Liver (tissue), 9 donors: ENCODE data around the gene USP5. TPM values are rescaled to one million over a fixed set of nuclear protein-coding genes. Genes with fewer than 3 reads are reported as not detected.

ENCODE experiments used
- DNase-seq: peaks from one replicate; pipeline ENCODE4 v3.0.0-alpha.2; 2017; ENCODE audit warnings: low spot score
- H3K27ac ChIP-seq, 2 donors: one replicate each; pipeline ENCODE4 v1.7.0; 2013; ENCODE audit warnings: inconsistent platforms in 2 of 2, low read length in 2 of 2, control low read depth in 1 of 2, low read depth in 1 of 2, mild to moderate bottlenecking in 1 of 2
- H3K27me3 ChIP-seq, 4 donors: one replicate each; pipeline versions ENCODE4 v1.6.1 to v1.7.0; 2013; ENCODE audit warnings: low read length in 3 of 4, inconsistent platforms in 1 of 4, mild to moderate bottlenecking in 1 of 4, moderate library complexity in 1 of 4; ENCODE audit not compliant: control insufficient read depth in 4 of 4, insufficient read depth in 4 of 4
- H3K36me3 ChIP-seq, 4 donors: one replicate each; pipeline versions ENCODE4 v1.6.1 to v1.7.0; 2013; ENCODE audit warnings: low read length in 3 of 4, mild to moderate bottlenecking in 3 of 4, low read depth in 1 of 4, moderate library complexity in 1 of 4; ENCODE audit not compliant: control insufficient read depth in 4 of 4, insufficient read depth in 3 of 4
- H3K4me1 ChIP-seq, 4 donors: one replicate each; pipeline versions ENCODE4 v1.6.1 to v1.7.0; 2013; ENCODE audit warnings: low read length in 3 of 4, mild to moderate bottlenecking in 3 of 4, moderate library complexity in 1 of 4; ENCODE audit not compliant: control insufficient read depth in 4 of 4, insufficient read depth in 4 of 4
- H3K4me3 ChIP-seq, 3 donors: one replicate each; pipeline versions ENCODE4 v1.6.1 to v1.7.0; 2013; ENCODE audit warnings: low read length in 3 of 3, control low read depth in 1 of 3, low read depth in 1 of 3, mild to moderate bottlenecking in 1 of 3
- H3K9ac ChIP-seq, 2 donors: one replicate each; pipeline ENCODE4 v1.7.0; 2013; ENCODE audit warnings: low read length in 2 of 2, mild to moderate bottlenecking in 2 of 2, moderate library complexity in 2 of 2, control low read depth in 1 of 2, low read depth in 1 of 2
- H3K9me3 ChIP-seq, 4 donors: one replicate each; pipeline versions ENCODE4 v1.6.1 to v1.7.0; 2013; ENCODE audit warnings: low read length in 3 of 4; ENCODE audit not compliant: control insufficient read depth in 4 of 4
- EGR1 ChIP-seq, 2 donors: IDR thresholded peaks; 2 replicates each; pipeline ENCODE4 v1.6.1; 2016 to 2018; ENCODE audit warnings: antibody characterized with exemption in 2 of 2, low read depth in 2 of 2
- FOXA1 ChIP-seq: IDR thresholded peaks from 2 replicates; pipeline ENCODE4 v1.6.1; 2016; ENCODE audit warnings: antibody characterized with exemption
- GABPA ChIP-seq, 2 donors: IDR thresholded peaks in 1 of 2; conservative IDR thresholded peaks in 1 of 2; 2 replicates each; pipeline ENCODE4 v1.6.1; 2016; ENCODE audit warnings: antibody characterized with exemption in 2 of 2, mild to moderate bottlenecking in 1 of 2, moderate library complexity in 1 of 2
- HNF4A ChIP-seq, 2 donors: conservative IDR thresholded peaks; 2 replicates each; pipeline ENCODE4 v1.6.1; 2016; ENCODE audit warnings: antibody characterized with exemption in 2 of 2, mild to moderate bottlenecking in 2 of 2
- HNF4G ChIP-seq: IDR thresholded peaks from 2 replicates; pipeline ENCODE4 v1.6.1; 2016; ENCODE audit warnings: antibody characterized with exemption
- NR2F2 ChIP-seq: IDR thresholded peaks from 2 replicates; pipeline ENCODE4 v1.6.1; 2016; ENCODE audit warnings: antibody characterized with exemption
- RAD21 ChIP-seq, 2 donors: IDR thresholded peaks; 2 replicates each; pipeline ENCODE4 v1.6.1; 2016; ENCODE audit warnings: antibody characterized with exemption in 2 of 2, mild to moderate bottlenecking in 2 of 2
- SP1 ChIP-seq: IDR thresholded peaks from 2 replicates; pipeline ENCODE4 v1.6.1; 2018; ENCODE audit warnings: antibody characterized with exemption, mild to moderate bottlenecking
- TAF1 ChIP-seq: conservative IDR thresholded peaks from 2 replicates; pipeline ENCODE4 v1.6.1; 2016; ENCODE audit warnings: antibody characterized with exemption, mild to moderate bottlenecking
- YY1 ChIP-seq: IDR thresholded peaks from 2 replicates; pipeline ENCODE4 v1.6.1; 2016; ENCODE audit warnings: antibody characterized with exemption, mild to moderate bottlenecking
- WGBS: extraction: QIAGEN DNeasy Blood & Tissue Kit; methylation state at CpG from one replicate; pipeline ENCODE4 v1.1.7; 2013; 5-methylcytosine and 5-hydroxymethylcytosine counted together
- polyA plus RNA-seq, 2 donors: library from polyadenylated mRNA; stranded (reverse) in 1 of 2; unstranded in 1 of 2; fragments of 200-250 nt in 1 of 2; fragments of >200 nt in 1 of 2; fragmentation: Nextera tagmentation in 1 of 2; extraction: Ambion mirVana in 1 of 2; gene quantifications; one replicate each; pipeline versions ENCODE4 v1.2.1 to v1.2.3, GENCODE V29; 2013 to 2015
- total RNA-seq, 2 donors: library from RNA; depleted of rRNA; stranded (reverse); fragments of >200 nt; gene quantifications; one replicate each; pipeline ENCODE4 v1.2.3, GENCODE V29; 2014
- TF ChIP-seq, protein P1 (sequence below): IDR thresholded peaks from 2 replicates; pipeline ENCODE4 v1.6.1; 2016; ENCODE audit warnings: antibody characterized with exemption, mild to moderate bottlenecking
- TF ChIP-seq, protein P2 (sequence below): IDR thresholded peaks from 2 replicates; pipeline ENCODE4 v1.6.1; 2016; ENCODE audit warnings: antibody characterized with exemption
- donor health status: healthy.
- donor health status: healthy.
- donor health status: healthy.
- donor health status: healthy.
- donor health status: healthy.

USP5 gene
- total and polyA plus RNA-seq, 4 donors: 15.2 to 41.0 (median 35.7) TPM

DNA sequence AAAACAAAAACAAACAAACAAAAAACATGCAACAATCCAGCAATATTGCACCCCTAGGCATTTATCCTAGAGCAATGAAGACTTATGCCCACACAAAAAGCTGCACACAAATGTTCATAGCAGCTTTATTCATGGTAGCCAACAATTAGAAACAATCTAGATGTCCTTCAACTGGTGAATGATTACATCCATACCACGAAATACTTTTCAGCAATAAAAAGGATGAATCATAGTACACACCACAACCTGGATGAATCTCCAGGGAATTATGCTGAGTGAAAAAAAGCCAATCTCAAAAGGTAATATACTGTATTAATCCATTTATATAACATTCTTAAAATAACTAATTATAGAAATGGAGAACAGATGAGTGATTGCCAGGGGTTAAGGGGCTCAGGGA is 44.8 kb upstream of the USP5 start:
- Histone ChIP-seq H3K9ac (no peak overlapping the region), H3K9me3 (no peaks in the 10 kb centered on the region), H3K27me3 (no peaks in the 10 kb centered on the region), H3K36me3 (no peaks in the 10 kb centered on the region), H3K27ac (no peak overlapping the region), H3K4me3 (no peak overlapping the region), H3K4me1 (no peaks in the 10 kb centered on the region)
- TF ChIP-seq YY1 (no peak), HNF4A (conservative IDR thresholded peaks at IDR 0.05) (no peak), RAD21 (IDR thresholded peaks at IDR 0.05) (no peak), TAF1 (no peak), FOXA1 (no peak), NR2F2 (no peak), EGR1 (IDR thresholded peaks at IDR 0.05; ENCODE audit: low read depth in 2 of 2) (no peak), GABPA (IDR thresholded peaks at IDR 0.05 in 1 of 2, conservative IDR thresholded peaks at IDR 0.05 in 1 of 2) (no peak), HNF4G (no peak)
- TF ChIP-seq, protein P1, sequence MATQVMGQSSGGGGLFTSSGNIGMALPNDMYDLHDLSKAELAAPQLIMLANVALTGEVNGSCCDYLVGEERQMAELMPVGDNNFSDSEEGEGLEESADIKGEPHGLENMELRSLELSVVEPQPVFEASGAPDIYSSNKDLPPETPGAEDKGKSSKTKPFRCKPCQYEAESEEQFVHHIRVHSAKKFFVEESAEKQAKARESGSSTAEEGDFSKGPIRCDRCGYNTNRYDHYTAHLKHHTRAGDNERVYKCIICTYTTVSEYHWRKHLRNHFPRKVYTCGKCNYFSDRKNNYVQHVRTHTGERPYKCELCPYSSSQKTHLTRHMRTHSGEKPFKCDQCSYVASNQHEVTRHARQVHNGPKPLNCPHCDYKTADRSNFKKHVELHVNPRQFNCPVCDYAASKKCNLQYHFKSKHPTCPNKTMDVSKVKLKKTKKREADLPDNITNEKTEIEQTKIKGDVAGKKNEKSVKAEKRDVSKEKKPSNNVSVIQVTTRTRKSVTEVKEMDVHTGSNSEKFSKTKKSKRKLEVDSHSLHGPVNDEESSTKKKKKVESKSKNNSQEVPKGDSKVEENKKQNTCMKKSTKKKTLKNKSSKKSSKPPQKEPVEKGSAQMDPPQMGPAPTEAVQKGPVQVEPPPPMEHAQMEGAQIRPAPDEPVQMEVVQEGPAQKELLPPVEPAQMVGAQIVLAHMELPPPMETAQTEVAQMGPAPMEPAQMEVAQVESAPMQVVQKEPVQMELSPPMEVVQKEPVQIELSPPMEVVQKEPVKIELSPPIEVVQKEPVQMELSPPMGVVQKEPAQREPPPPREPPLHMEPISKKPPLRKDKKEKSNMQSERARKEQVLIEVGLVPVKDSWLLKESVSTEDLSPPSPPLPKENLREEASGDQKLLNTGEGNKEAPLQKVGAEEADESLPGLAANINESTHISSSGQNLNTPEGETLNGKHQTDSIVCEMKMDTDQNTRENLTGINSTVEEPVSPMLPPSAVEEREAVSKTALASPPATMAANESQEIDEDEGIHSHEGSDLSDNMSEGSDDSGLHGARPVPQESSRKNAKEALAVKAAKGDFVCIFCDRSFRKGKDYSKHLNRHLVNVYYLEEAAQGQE: no peak
- TF ChIP-seq, protein P2, sequence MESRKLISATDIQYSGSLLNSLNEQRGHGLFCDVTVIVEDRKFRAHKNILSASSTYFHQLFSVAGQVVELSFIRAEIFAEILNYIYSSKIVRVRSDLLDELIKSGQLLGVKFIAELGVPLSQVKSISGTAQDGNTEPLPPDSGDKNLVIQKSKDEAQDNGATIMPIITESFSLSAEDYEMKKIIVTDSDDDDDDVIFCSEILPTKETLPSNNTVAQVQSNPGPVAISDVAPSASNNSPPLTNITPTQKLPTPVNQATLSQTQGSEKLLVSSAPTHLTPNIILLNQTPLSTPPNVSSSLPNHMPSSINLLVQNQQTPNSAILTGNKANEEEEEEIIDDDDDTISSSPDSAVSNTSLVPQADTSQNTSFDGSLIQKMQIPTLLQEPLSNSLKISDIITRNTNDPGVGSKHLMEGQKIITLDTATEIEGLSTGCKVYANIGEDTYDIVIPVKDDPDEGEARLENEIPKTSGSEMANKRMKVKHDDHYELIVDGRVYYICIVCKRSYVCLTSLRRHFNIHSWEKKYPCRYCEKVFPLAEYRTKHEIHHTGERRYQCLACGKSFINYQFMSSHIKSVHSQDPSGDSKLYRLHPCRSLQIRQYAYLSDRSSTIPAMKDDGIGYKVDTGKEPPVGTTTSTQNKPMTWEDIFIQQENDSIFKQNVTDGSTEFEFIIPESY: no peak
- DNase-seq: no peak
- 81% methylated on average over 1 of the region's 1 CpG for WGBS

DNA sequence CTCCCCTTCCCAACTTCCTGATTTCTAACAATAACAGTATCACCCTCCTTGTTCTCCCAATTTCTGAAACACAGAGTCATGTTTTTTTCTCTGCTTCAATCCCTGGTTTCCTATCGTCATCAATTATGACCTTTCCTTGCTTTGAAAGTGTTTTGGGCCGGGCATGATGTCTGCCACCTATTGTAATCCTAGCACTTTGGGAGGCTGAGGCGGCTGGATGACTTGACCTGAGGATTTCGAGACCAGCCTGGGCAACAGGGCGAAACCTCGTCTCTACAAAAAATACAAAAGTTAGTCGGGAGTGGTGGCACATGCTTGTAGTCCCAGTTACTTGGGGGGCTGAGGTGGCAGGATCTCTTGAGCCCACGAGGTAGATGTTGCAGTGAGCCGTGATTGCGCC is 42.9 kb upstream of the USP5 start:
- WGBS: 83% methylated on average over 10 of the region's 10 CpGs
- no peaks in the 10 kb centered on the region for H3K27me3 ChIP-seq
- no peaks in the 10 kb centered on the region for H3K9me3 ChIP-seq
- no peak overlapping the region for H3K27ac ChIP-seq
- no peaks in the 10 kb centered on the region for H3K36me3 ChIP-seq
- TF ChIP-seq SP1: no peak
- no peak for TF ChIP-seq FOXA1
- no peak for TF ChIP-seq YY1
- TF ChIP-seq HNF4A (conservative IDR thresholded peaks at IDR 0.05): no peak
- no peak overlapping the region for H3K4me3 ChIP-seq
- no peak for DNase-seq
- no peaks in the 10 kb centered on the region for H3K4me1 ChIP-seq
- H3K9ac ChIP-seq: no peak overlapping the region

DNA sequence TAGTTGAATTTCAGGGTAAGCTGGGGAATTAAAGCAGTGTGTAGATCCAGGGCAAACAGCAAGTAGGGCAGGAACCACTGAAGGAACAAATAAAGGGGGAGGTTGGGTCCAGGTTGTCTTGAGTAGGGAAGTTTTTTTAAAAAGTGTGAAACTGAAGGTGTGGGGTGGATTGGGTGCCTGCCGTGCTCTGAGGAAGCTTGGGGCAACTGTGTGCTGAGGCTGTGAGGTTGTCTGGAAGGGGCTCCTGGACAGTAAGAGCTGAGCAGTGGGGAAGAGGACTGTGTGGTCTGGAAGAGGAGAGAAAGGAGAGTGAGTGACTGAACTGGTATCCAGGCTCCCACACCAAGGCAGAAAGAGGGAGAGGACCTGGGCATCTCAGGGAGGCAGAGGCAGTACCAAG is 41.2 kb upstream of the USP5 start:
- Histone ChIP-seq H3K9ac (no peak overlapping the region), H3K4me1 (no peaks in the 10 kb centered on the region), H3K27me3 (no peaks in the 10 kb centered on the region), H3K9me3 (no peaks in the 10 kb centered on the region), H3K27ac (no peak overlapping the region), H3K36me3 (no peaks in the 10 kb centered on the region), H3K4me3 (no peak overlapping the region)
- WGBS: 83% methylated on average over 1 of the region's 1 CpG
- DNase-seq: no peak
- TF ChIP-seq SP1: no peak
- TF ChIP-seq GABPA (IDR thresholded peaks at IDR 0.05 in 1 of 2, conservative IDR thresholded peaks at IDR 0.05 in 1 of 2): no peak
- TF ChIP-seq HNF4A (conservative IDR thresholded peaks at IDR 0.05): no peak
